Left renal cortex interstitium (tissue), 4 donors: Measurements from ENCODE around the gene WDR81. TPM values are rescaled to one million over a fixed set of nuclear protein-coding genes. Genes with fewer than 3 reads are reported as not detected.

Experiments
- DNase-seq, 4 donors: peaks; one replicate each; pipeline ENCODE4 v3.0.0-alpha.2; 2013; ENCODE audit warnings: low read depth in 4 of 4, low spot score in 2 of 4, missing footprints in 1 of 4
- polyA plus RNA-seq, 4 donors: library from polyadenylated mRNA; unstranded; fragments of 120-200 nt; gene quantifications; one replicate each; pipeline ENCODE4 v1.2.1, GENCODE V29; 2013; ENCODE audit not compliant: insufficient read length in 4 of 4

WDR81 gene
- polyA plus RNA-seq, 4 donors, result 11.6 to 23.2 (median 18.8) TPM

GRCh38 chr17:1774390-1775176 is 50.1 kb downstream of the WDR81 start:
- DNase-seq, result no peak

GRCh38 chr17:1776328-1776727 is 51.8 kb downstream of the WDR81 start:
- no peak for DNase-seq

GRCh38 chr17:1776857-1777256 is 52.4 kb downstream of the WDR81 start:
- DNase-seq, result no peak

GRCh38 chr17:1779571-1780131 is 55.1 kb downstream of the WDR81 start:
- no peak for DNase-seq

- DNase-seq, result no peak
Observed at GRCh38 chr17:1782171-1782567, 57.7 kb downstream of the WDR81 start.

- no peak for DNase-seq
Observed at GRCh38 chr17:1783271-1783670, 58.8 kb downstream of the WDR81 start.

GRCh38 chr17:1783834-1784611 is 59.5 kb downstream of the WDR81 start:
- DNase-seq, result no peak

GRCh38 chr17:1785930-1786329 is 61.4 kb downstream of the WDR81 start:
- no peak for DNase-seq

GRCh38 chr17:1786708-1787107 is 62.2 kb downstream of the WDR81 start:
- no peak for DNase-seq

- no peak for DNase-seq
Observed at GRCh38 chr17:1787301-1787902, 62.9 kb downstream of the WDR81 start.

Other genes starting within 250 kb of the WDR81 start
- 10 to 100 TPM; 71.1 to 88.7 (median 78.6) TPM for gene MYO1C, start 232.0 kb upstream of the WDR81 start, polyA plus RNA-seq
- 10 to 100 TPM; 21.2 to 26.5 (median 22.6) TPM for gene INPP5K, start 208.1 kb upstream of the WDR81 start, polyA plus RNA-seq
- gene PITPNA, start 161.9 kb upstream of the WDR81 start, polyA plus RNA-seq, result 10 to 100 TPM; 74.9 to 83.7 (median 81.6) TPM
- gene SLC43A2, start 95.9 kb upstream of the WDR81 start, polyA plus RNA-seq, result 10 to 100 TPM; 31.9 to 35.8 (median 33.5) TPM
- 1 to 10 TPM; 5.7 to 9.7 (median 8.2) TPM for gene SCARF1, start 79.0 kb upstream of the WDR81 start, polyA plus RNA-seq
- 1 to 10 TPM; 4.5 to 6.4 (median 5.2) TPM for gene RILP, start 74.8 kb upstream of the WDR81 start, polyA plus RNA-seq
- gene PRPF8, start 39.8 kb upstream of the WDR81 start, polyA plus RNA-seq, result 100 to 1,000 TPM; 290 to 334 (median 302) TPM
- gene TLCD2, start 14.3 kb upstream of the WDR81 start, polyA plus RNA-seq, result 1 to 10 TPM; 5.3 to 7.0 (median 6.4) TPM
- 100 to 1,000 TPM in 2 of 4 donors, 10 to 100 TPM in 2; 79.0 to 117 (median 99.2) TPM for gene SERPINF2, start 18.2 kb downstream of the WDR81 start, polyA plus RNA-seq
- gene SERPINF1, start 37.4 kb downstream of the WDR81 start, polyA plus RNA-seq, result 100 to 1,000 TPM; 129 to 224 (median 167) TPM
- 10 to 100 TPM; 12.0 to 19.2 (median 15.0) TPM for gene SMYD4, start 105.2 kb downstream of the WDR81 start, polyA plus RNA-seq
- gene RPA1, start 105.3 kb downstream of the WDR81 start, polyA plus RNA-seq, result 100 to 1,000 TPM; 107 to 125 (median 124) TPM